Stimulated activated CD4-positive, alpha-beta T cell treated with anti-CD3 and anti-CD28 coated beads, Interleukin-4, amount 100 ng/mL, for 4 hours (primary cell): ENCODE data around the gene RPL22.
"Not testable (repeated sequence)": the region's sequence is repeated elsewhere in the genome, so short reads cannot be mapped to it uniquely, and the experiment has no call there.

ENCODE experiments used
- DNase-seq, 2 experiments: peaks; one replicate each; pipeline ENCODE4 v3.0.0-alpha.2; 2020

Gene RPL22

DNA sequence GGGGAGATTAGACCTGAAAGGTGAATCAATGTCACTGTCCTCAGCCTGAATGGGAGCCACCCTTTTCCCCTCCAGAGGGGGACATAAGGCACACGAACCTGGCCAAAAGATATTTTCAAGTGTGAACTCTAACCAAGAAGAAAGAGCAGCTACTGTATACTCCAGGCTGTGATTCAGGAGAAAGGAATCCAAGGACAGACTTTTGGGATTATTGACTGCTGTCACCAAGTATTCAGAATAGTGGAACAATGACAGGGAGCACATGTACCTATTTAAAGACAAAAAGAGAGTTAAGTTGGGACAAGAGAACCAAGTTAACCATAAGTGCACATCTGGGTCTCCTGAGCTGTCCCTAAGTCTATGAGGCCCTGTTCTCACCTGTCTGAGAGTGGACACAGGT lies 34.0 kb upstream of the RPL22 start:
- DNase-seq, result no peak

DNA sequence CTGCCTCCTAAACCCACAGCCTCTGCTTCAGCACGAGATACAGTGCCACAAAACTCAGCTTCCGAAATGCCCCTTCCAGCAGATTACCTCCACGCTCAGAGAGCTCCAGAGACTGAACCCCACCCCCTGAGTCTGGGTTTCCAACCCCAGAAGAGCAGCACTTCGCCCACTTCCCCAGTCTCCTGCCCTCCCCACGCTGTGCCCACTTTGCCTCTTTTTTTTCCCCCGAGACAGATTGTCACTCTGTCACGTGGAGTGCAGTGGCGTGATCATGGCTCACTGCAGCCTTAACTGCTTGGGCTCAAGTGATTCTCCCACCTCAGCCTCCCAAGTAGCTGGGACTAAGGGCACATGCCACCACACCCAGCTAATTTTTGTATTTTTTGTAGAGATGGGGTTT lies 26.3 kb upstream of the RPL22 start:
- DNase-seq, result no peak

DNA sequence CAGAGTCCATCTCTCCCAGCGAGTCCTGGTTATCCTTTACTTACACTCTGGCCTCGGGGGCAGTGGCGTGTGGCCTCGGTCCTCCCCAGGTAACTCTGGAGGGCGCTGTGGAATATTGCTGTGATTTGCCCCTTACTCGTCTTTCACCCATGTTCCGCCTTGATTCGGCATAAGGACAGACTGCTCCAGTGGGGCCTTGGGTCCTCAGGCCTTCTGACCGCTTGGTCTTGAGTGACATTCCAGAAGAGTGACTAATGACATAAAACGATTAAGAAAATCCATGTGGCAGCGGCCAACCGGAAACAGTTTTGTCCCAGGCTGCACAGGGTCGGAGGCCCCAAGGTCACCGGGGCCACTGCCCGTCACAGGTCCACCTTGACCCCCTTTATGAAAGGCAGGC lies 25.3 kb upstream of the RPL22 start:
- no peak for DNase-seq

DNA sequence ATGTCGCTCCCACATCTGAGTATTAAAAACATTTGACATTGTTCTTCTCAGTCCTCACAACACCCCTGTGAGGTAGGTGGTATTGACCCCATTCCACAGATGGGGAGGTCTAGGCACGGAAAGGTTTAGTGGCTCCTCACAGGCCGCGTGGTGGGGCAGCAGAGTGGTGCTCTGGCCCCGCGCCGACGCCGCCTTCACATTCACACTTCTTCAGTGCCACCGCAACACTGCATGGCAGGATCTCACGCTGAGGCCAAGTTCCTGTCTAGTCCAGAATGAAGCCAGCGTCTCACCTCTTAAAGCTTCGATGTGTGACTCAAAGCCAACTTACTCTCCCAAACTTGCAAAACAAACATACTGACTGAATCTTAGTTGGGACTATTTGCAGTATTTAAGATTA lies 24.2 kb upstream of the RPL22 start:
- no peak for DNase-seq

DNA sequence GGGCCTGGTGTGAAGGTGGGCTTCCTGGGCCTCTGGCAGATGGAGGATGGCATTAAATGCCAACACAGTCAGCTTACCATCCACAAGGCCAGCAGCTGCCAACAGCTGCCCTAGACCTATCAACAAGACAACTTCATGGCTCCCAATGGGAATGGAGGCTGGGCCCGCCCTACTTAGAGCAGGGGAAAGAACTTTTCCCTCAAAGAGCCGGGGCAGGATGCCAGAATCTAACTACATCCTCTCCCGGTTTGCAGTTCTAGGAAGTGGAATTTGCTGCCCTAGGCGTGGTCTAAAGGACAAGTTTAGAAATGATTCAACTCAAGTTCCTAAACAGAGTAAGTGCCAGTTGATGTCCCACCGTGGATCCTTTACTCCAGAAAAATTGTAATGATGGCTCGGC lies 23.2 kb upstream of the RPL22 start:
- DNase-seq, result no peak

DNA sequence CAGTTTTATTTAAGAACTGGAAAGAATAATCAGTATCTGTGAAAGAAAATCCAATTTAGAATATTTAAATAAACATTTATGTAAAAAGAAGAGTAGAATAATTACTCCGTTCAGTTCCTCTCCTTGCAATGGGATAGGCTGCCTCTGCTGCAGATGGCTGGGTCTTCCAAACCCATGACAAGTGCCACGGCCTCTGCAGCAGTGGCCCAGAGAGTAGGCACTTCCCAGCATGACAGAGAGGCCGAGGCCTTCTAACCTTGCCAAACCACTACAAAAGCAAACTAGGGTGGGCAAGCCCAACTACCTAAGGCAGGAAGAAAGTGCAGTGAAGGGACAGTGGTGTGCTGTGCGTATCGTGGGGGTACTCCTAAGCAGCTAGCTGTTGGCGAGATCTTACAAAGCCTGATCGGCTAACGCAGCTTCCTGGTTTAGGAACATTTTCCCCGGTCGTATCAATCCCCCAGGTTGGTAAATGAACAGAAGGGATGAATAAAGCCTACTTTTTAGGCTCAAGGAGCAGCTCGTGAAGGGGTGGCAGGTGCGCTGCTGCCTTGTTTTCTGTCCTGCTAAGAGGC lies 21.9 kb upstream of the RPL22 start:
- DNase-seq, result no peak

DNA sequence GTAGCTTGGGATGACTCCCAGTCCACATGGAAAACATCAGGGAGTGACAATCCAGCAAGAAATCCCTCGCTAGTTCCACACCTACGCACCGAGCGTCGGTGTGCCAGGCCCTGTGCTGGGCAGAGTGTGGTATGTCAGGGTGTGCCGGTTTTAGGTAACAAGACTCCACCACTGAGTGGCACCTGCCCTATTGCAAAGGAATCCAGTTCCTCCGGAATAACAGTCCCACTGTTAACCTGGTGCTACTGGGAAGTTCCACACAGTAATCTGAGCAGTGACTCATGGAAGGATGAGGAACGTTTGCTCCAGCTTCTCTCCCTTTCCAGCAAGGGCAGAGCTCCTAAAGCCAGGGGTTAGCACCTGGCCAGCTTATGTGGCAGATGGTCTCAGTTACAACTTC lies 20.8 kb upstream of the RPL22 start:
- DNase-seq, result no peak

DNA sequence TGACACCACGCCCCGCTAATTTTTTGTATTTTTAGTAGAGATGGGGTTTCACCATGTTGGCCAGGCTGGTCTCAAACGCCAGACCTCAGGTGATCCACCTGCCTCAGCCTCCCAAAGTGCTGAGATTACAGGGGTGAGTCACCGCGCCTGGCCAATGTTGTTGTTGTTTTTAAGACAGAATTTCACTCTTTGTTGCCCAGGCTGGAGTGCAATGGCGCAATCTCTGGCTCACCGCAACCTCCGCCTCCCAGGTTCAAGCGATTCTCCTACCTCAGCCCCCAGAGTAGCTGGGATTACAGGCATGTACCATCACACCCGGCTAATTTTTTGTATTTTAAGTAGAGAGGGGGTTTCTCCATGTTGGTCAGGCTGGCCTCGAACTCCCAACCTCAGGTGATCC lies 20.2 kb upstream of the RPL22 start:
- not testable (repeated sequence) for DNase-seq

DNA sequence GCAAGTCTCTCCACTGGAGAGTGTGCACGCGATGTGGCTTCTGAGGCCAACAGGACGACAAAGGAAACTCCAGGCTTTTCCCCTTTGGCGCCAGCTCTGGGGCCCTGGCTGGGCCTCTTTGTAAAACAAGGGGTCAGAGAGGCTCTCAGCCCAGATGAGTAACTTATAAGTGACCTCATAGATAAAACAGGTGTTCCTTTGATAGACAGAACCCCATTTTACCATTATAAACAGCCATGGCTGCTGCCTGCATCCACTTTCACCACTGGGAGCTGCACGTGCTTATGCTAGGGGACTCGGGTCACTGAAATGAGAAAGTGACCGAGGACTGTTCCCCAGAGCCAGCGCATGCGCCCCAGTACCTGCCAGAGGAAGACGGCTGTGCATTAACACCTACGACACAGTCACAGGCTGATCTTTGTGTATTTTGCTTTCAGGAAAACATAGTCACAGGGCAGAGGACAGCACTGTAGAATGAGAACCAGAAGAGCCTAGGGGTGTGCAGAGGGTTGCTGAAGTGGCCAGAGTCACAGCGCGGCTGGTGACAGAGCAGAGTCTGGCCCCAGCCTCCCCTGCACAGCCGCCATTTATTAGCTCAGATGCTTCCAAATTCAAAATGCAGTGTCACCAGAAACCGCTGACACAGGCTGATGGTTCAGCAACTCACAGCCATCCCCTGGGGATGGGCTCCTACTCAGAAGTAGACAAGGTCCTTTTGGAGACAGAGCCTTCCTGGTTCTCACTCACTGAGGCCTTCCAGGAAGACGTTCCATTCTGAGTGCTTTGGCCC lies 19.2 kb upstream of the RPL22 start:
- no peak for DNase-seq

DNA sequence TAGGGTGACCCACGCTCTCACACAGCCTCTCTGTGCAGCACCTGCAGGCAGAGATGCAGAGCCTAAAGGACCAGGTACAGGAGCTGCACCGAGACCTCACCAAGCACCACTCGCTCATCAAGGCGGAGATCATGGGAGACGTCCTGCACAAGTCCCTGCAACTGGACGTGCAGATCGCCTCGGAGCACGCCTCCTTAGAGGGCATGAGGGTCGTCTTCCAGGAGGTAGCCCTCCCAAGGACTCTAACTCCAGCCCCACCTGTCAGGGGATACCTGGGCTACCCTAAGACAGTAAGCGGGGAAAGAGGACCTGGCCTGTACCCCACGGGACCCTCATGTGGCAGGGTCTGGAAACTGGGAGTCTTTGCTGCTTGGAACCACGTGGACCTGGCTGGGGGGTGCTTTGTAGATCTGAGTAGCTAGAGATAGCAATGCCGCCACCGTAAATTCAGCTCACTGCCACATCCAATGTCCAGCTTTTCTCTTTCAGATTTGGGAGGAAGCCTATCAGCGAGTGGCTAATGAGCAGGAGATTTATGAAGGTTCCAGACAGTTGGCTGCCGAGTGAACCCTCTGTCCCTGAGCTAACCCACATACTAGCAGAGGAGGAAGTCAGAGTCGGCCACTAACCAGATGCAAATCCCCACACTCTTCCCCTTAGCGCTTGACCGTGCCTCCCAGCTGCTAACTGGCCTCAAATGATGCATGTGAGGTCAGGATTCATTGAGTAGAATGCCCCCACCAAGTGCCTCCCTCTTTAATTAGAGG lies 13.0 kb upstream of the RPL22 start:
- DNase-seq, result no peak

DNA sequence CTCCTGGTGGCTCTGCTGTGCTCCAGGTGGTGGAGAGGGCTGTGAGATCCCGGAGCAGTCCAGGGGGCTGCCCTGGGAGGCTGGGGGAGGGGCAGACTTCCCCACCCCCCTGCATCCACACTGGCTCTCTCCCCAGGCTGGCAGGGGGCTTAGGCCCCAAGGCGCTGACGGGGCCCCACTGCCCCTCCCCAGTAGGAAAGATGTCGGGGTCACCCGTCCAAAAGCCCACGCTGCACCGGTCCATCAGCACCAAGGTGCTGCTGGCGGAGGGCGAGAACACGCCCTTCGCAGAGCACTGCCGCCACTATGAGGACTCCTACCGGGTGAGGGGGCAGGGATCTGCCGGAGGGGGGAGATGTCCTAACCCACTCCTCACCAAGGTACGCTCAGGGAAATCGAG lies 12.3 kb upstream of the RPL22 start:
- no peak for DNase-seq

DNA sequence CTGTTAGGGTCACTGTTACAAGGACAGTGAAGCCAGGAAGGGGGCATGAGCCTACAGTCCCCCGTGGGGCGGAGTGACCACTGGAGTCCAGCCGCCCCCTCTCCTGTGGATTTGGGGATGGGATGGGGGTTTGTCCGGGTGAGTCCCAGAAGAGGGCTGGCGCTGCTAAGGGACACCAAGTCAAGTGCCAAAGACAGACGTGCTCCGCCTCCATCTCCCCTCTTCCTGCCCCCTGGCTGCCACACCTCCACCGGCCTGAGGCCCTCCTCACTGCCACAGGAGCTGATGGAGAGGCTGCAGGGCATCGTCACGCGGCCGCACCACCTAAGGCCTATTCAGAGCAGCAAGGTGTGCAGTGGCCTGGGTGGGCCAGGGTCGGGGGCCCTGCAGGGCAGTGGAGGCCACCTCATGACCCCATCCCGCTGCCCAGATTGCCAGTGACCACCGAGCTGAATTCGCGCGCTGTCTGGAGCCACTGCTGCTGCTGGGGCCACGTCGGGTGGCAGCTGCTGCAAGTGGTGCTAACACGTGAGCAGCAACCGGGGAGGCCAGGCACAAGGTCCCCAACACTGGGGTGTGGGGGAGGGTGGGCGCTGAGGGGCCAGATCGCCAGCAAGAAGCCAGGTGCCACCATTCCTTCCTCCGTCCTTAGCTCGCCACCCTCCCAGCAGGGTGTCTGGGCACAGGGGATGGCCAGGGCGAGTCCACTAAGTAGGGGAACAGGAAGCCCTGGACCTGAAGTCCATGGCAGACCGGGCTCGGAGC lies 11.4 kb upstream of the RPL22 start:
- DNase-seq, result no peak

DNA sequence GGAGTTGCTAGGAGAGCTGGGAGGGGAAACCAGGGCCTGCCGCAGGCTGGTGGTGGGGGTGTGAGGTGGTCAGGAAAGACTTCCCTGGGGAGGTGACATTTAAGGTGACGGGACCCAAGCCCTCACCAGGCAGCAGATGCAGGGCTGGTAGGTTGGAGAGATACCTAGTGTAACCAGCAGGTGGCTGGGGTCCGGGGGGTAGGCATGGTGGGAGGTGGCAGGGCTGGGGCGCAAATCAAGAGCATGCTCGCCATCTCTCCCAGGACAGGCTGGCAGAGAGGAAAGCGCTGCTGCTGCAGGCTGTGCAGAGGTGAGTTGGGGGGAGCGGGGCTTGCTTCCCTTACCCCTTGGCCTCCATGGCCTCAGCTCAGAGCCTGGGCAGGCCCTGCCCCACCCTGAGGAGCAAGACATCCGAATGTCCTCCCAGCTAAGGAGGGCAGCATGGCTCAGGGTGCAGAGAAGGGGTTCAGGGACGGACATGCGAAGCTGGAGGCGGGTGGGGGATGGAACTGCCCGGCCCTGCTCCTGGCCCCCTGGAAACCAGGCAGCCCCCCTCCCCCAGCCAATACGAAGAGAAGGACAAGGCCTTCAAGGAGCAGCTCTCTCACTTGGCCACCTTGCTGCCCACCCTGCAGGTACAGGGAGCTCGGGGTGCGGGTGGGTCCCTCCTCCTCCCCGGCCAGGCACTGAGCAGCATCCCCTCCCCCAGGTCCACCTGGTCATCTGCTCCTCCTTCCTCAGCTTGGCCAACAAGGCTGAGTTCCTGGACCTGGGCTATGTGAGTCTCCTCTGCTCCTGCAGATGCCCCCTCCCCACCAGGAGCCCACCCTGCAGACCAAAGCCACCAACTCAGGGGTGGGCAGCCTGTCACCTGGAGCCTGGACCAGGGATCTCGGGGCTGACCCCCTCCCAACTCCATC lies 10.5 kb upstream of the RPL22 start:
- no peak for DNase-seq

DNA sequence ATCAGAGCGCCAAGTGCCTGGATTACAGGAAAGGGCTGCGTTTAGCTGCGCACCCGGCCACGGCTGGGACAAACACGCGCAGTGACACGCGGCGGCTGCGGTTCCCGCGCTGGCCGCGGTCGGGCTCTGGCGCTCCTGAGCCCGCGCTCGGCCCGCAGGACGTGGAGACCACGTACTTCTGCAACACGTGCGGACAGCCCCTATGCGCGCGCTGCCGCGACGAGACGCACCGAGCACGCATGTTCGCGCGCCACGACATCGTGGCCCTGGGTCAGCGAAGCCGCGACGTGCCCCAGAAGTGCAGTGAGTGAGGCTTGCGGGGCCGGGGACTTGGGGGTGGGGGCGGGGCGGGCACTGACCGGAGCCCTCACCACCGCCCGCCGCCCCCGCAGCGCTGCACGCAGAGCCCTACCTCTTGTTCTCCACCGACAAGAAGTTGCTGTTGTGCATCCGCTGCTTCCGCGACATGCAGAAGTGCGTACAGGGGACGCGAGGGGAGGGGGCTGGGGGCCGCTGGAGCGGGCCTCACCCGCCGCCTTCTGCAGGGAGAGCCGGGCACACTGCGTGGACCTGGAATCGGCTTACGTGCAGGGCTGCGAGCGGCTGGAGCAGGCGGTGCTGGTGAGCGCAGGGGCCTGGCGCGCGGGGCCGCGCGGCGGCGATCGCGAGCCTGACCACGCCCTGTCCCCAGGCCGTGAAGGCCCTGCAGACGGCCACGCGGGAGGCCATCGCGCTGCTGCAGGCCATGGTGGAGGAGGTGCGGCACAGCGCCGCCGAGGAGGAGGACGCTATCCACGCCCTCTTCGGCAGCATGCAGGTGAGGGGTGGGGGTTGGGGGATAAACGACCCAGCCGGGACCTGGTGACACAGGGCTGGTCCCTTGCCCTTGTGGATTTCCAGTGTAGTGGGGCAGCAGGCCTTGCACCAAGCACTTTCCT lies 9.6 kb upstream of the RPL22 start:
- DNase-seq, result peak in 1 of 2 experiments; percentile 27

DNA sequence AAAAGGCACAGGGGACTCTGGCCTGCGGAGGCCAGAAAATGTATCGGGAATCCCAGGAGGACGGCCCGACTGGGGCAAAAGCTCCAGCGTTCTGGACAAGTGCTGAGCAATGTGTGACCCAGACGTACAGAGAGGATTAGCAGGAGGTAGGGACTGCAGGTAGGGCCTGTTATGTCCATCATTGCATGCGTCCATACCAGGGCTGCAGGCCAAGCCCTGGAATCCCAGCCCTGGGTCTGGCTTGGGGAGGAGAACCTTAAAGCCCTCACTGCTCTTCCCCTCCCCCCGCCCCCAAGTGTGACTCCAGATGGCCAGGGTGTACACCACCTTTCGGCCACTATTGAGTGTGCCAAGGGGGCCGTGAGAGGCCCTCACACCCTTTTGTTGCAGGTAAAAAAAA lies 8.5 kb upstream of the RPL22 start:
- no peak for DNase-seq

DNA sequence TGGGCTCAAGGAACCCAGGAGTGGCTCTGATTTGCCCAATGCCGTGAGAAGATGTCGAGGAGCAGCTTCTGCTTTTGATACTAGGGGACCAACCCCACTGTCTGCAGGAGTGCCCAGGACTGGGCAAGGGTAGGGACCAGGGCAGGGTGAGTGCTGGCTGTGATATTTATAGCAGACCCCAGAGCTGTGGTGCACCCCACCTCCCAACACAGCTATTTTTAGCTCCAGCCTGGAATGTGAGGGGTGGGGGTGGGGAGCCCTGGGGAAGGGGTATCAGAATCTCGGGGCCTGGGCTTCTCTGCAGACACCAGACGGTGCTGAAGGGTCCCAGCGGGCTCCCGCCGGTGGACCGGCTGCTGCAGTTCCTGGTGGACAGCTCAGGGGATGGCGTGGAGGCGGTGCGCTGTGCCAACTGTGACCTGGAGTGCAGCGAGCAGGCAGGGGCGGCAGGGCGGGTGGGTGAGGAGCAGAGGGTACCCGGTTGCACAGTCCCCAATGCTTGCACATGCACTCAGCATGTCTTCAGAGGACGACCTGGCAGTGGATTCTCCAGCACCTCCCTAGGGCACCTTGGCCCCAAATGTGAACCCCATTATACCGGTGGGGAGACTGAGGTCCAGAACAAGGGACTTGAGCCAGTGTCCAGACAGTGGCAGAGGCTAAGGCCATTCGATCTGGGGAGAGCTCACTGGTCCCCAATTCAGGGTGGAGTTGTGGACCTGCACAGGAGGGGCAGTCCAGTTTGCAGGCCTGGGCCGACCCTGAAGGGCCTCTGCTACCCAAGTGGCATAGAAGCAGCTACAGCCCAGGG lies 7.9 kb upstream of the RPL22 start:
- no peak for DNase-seq

DNA sequence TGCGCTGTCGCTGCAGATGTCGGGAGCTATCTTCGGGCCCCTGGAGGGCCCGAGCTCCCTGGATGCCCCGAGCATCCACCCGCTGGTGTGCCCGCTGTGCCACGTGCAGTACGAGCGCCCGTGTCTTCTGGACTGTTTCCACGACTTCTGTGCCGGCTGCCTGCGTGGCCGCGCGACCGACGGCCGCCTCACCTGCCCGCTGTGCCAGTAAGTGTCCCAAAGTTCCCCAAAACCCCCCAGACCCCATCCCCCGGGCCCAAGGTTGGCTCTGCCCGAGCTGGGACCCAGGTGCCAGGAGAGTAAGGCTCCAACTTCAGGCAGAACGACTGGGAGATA lies 7.1 kb upstream of the RPL22 start:
- DNase-seq, result no peak

DNA sequence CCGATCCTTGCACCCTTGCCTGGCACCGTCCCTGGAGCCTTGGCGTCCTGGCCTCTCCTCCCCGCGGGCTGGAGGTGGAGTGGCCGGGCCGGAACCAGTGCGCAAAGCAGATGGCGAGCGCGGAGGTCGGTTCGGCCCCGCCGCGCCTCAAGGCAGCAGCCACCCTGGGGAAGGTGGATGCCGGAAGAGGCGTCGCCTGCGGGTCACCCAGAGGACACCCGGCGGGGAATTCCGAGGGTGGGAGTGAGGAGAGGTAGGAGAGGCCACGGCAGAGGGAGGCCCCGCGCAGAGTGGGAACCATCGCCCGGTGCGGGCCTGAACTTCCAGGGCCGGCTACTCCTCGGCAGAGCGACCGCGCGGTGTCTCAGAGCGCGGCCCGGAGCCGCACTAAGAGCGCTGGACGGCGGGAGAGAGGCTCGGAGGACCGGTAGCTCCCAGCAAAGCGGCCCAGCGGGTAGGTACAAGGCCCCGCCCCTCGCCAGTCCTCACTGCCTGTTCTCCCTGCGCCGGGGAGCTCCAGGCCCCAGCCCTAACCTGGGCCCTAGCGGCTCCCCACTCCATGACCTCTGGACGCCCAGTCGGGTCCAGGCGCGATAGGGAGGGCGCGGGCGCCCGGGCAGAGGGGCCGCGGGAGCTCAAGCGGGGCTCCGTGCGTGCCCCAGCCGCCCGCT lies 6.6 kb upstream of the RPL22 start, which contains the start of gene RNF207:
TSS of gene RNF207 (plus strand) at position 271 of the 671 bp plus-strand sequence. CDS start 417 bp downstream, outside the sequence.
- peak; percentile 59 to 68 for DNase-seq

DNA sequence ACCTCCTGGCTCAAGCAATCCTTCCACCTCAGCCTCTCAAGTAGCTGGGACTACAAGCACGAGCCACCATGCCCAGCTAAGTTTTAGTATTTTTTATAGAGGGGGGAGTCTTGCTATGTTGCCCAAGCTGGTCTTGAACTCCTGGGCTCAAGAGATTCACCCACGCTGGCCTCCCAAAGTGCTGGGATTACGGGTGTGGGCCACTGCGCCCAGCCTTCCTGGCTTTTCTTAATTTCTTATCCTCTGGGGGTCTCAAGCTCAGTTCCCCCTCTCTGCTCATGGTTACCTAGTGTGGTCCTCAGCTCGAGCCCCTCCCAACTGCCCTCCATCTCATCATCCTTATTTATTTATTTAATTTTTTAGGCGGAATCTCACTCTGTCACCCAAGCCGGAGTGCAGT lies 2.9 kb upstream of the RPL22 start:
- DNase-seq, result no peak
